Stimulated activated naive B cell treated with anti-CD40 and anti-IgM and Interleukin-4, amounts not matched to agents 10 μg/mL and 1 μg/mL and 100 μg/mL, for 72 hours (primary cell): ENCODE results near the gene XRCC1.
"Not testable (repeated sequence)": the region's sequence is repeated elsewhere in the genome, so short reads cannot be mapped to it uniquely, and the experiment has no call there.

Experiments
- ATAC-seq, 2 donors: fragments of 150-1000 bp; cut with Tn5 transposase; replicated peaks; 2 replicates each; pipeline ENCODE4 v1.10.0; 2021; ENCODE audit warnings: moderate library complexity in 1 of 2
- DNase-seq: peaks from one replicate; pipeline ENCODE4 v3.0.0; 2021
- H3K27ac Mint-ChIP-seq: one replicate; pipeline ENCODE4 v1.8.0; 2022; ENCODE audit warnings: mild to moderate bottlenecking, mixed read lengths
- H3K27me3 Mint-ChIP-seq, 2 donors: one replicate each; pipeline ENCODE4 v1.8.0; 2022; ENCODE audit warnings: mixed read lengths in 2 of 2
- H3K36me3 Mint-ChIP-seq, 2 donors: one replicate each; pipeline ENCODE4 v1.8.0; 2022; ENCODE audit warnings: mixed read lengths in 2 of 2, mild to moderate bottlenecking in 1 of 2
- H3K4me1 Mint-ChIP-seq, 2 donors: one replicate each; pipeline ENCODE4 v1.8.0; 2022; ENCODE audit warnings: mixed read lengths in 2 of 2, mild to moderate bottlenecking in 1 of 2
- H3K4me3 Mint-ChIP-seq, 2 donors: one replicate each; pipeline ENCODE4 v1.8.0; 2022; ENCODE audit warnings: mild to moderate bottlenecking in 2 of 2, mixed read lengths in 2 of 2, moderate library complexity in 1 of 2
- H3K9me3 Mint-ChIP-seq, 2 donors: one replicate each; pipeline ENCODE4 v1.8.0; 2022; ENCODE audit warnings: mixed read lengths in 2 of 2, mild to moderate bottlenecking in 1 of 2

The XRCC1 gene

DNA sequence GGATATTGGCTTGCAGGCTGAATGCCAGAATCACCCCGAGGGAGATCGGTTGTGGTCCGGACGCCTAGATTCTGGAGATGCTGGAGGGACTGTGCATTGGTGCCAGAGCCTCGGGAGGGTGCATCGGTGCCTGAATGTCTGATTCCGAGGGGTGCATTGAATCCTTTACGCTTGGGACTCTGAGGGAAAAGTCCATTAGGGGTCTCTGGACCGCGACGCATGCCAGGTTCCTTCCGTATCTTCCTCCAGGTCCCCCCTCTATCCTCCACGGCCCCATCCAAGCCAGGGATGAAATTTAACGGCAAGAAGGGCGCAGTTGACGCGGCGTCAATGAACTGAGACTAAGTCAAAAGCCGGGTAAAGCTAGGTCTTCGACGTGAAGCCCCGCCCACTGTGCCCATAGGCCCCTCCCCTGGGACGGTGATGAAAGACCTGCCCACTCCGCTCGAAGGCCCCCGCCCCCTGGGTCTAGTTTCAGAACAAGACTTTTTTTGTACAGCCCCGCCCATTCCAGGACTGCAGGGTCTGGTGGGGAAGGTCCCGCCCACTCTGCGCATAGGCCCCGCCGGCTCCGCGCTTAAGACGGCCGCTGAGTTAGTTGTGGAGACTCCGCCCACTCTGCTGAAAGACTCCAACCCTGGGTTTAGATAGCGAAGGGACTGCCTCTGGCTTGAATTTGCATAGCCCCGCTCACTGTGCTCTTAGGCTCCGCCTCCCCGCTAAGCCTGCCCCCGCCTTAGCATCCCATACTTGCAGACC is 41.6 kb downstream of the XRCC1 start:
- peak; percentile 97 for DNase-seq
- peaks cover 12 to 26% of the 10 kb centered on the region in 2 donors for H3K36me3 Mint-ChIP-seq
- ATAC-seq: peak; percentile 77
- H3K4me3 Mint-ChIP-seq: peak overlapping the region; percentile 84 to 90
- H3K27ac Mint-ChIP-seq: peak overlapping the region; percentile 94
- peaks cover 12 to 27% of the 10 kb centered on the region in 2 donors for H3K4me1 Mint-ChIP-seq
- H3K27me3 Mint-ChIP-seq: no peaks in the 10 kb centered on the region
- peaks cover 0 to 3% of the 10 kb centered on the region in 2 donors for H3K9me3 Mint-ChIP-seq

DNA sequence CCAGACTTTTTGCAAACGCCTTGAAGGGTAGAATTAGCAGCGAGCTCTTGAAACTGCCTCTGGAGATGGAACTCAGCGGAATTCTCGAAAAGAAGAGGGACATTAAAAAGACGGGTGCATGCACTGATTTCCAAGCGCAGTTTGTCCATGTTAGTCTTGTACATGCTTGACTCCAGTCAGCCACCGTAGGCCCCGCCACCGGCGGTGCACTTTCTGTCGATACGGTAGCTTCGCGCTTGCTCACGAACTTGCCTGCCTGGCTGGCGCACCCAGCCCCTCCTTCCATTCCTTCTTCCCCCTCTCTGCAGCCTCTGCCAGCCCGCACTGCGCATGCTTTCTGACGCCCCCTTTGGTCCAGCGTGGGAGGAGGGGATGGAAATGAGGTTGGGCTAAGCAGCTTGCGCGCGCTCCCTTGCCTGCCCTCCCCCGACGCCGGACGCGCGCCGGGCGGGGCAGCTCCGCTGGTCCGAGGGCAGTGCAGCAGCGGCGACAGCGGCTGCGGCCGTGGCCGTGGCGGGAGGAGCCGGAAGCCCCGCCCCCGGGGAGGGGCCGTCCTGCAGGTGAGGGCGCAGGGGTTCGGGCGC is 42.3 kb downstream of the XRCC1 start, which contains the start of gene ZNF575:
Gene ZNF575, plus strand, starts transcription at position 227 of the 584 bp plus-strand sequence. CDS start 1,235 bp downstream, outside the sequence.
- ATAC-seq: peak; percentile 73 to 76
- no peaks in the 10 kb centered on the region for H3K27me3 Mint-ChIP-seq
- peak within 1 kb of the TSS; percentile 94 for H3K27ac Mint-ChIP-seq
- H3K4me3 Mint-ChIP-seq: peak within 1 kb of the TSS; percentile 84 to 90
- peak; percentile 95 for DNase-seq
- peaks cover 0 to 1% of the 10 kb centered on the region in 2 donors for H3K9me3 Mint-ChIP-seq
- H3K4me1 Mint-ChIP-seq: peaks cover 12 to 27% of the 10 kb centered on the region in 2 donors
- H3K36me3 Mint-ChIP-seq: peaks cover 7 to 20% of the 10 kb centered on the region in 2 donors

DNA sequence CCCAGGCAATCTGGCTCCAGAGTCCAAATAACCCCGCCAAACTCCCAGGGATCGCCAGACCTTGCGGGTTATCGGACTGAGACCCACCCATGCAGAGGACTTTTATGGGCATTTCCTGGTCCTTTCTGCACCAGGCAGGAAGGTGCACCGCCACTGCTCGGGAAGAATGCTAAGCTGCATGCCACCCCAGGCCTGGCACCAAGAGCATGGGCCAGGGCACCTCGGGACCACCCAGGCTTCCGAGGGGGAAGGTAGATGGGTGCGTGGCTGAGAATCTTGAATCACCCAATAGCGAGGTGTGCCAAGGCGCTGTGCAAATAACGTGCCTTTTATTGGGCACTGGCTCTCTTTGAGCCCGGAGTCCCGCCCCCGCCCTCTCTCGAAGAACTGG is 42.8 kb downstream of the XRCC1 start:
- H3K27ac Mint-ChIP-seq: peak overlapping the region; percentile 94
- DNase-seq (no peak), ATAC-seq (peak; percentile 42 to 43)
- H3K9me3 Mint-ChIP-seq: peaks cover 0 to 1% of the 10 kb centered on the region in 2 donors
- peak overlapping the region; percentile 84 to 90 for H3K4me3 Mint-ChIP-seq
- peaks cover 7 to 18% of the 10 kb centered on the region in 2 donors for H3K36me3 Mint-ChIP-seq
- H3K27me3 Mint-ChIP-seq: no peaks in the 10 kb centered on the region
- H3K4me1 Mint-ChIP-seq: peaks cover 14 to 30% of the 10 kb centered on the region in 2 donors

DNA sequence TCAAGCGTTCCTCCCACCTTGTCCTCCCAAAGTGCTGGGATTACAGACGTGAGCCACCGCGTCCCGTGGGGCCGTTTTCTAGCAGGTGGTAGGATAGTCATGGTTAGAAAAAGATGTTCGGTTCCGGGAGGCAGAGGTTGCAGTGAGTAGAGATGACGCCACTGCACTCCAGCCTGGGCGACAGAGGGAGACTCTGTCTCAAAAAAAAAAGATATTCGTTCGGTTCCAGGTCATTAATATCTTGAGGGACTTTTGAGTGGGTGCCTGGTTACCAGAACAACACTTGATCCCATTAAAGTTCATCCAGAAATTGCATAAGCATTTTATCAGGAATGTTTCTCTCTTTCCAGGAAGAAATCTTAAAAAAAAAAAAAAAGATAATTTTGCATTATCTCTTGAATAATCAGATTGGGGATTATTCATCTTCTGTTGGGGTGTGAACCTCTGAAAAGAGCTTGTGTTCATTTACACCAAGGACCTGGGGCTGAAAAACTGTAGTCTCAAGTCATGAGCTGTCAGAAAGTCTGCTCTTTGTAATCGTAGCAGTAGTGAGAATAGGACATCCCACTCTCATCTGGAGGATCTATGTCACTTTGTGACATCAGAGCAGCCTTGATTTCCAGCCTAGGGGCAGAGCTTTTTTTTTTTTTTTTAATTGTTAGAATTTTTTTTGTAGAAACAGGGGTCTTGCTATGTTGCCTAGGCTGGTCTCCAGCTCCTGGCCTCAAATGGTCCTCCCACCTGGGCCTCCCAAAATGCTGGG is 47.3 kb downstream of the XRCC1 start:
- peaks cover 21 to 46% of the 10 kb centered on the region in 2 donors for H3K4me1 Mint-ChIP-seq
- H3K4me3 Mint-ChIP-seq: peak overlapping the region in 1 of 2 donors; percentile 21
- no peaks in the 10 kb centered on the region for H3K36me3 Mint-ChIP-seq
- DNase-seq: no peak
- H3K9me3 Mint-ChIP-seq: no peaks in the 10 kb centered on the region
- no peak overlapping the region for H3K27ac Mint-ChIP-seq
- ATAC-seq: no peak
- no peaks in the 10 kb centered on the region for H3K27me3 Mint-ChIP-seq

DNA sequence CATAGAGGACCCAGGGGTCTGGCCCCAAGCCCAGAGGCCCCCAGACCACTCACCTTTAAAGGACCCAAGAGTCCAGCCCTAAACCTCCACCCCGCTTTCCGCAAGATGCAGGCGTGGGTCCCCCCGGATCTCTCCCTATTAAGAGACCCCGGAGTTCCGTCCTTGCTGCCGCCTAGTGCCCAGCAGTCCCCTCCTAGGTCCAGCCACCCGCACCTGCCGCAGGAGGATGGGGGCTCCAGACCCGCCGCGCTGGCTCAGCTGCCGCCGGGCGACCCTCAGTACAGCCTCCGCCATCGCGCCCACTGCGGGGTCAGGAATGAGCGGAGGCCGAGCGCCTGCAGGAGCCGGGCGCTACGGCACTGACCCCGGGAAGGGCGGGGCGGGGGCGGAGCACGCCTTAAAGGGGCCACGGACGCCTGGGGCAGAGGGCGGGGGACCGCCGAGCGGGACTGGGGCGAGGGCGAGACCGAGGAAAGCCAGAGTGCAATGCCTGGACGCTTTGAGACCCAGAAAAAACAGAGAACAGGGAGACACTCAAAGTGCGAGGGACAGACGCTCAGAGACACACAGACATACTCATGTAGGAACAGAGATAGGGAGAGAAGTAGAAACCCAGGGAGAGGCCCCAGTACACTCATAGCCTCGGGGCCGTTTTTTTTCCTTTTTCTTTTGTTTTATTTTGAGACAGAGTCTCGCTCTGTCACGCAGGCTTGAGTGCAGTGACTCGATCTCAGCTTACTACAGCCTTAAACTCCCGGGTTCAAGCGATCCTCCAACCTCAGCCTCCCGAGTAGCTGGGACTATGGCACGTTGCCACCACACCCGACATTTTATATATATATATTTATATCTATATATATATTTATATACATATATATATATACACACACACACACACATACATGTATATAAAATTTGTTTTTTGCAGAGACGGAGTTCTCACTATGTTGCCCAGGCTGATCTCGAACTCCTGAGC is 48.2 kb downstream of the XRCC1 start, which contains the start of gene ETHE1:
Gene ETHE1, minus strand, starts transcription at position 318 of the 976 bp plus-strand sequence. Its CDS starts 24 bp downstream, at position 294.
- DNase-seq (peak; percentile 66), ATAC-seq (peak; percentile 71 to 84)
- H3K9me3 Mint-ChIP-seq: no peaks in the 10 kb centered on the region
- peaks cover 17 to 37% of the 10 kb centered on the region in 2 donors for H3K4me1 Mint-ChIP-seq
- H3K27me3 Mint-ChIP-seq: no peaks in the 10 kb centered on the region
- peaks cover 0 to 3% of the 10 kb centered on the region in 2 donors for H3K36me3 Mint-ChIP-seq
- H3K4me3 Mint-ChIP-seq: peak within 1 kb of the TSS; percentile 92 to 96
- H3K27ac Mint-ChIP-seq: peak within 1 kb of the TSS; percentile 91

DNA sequence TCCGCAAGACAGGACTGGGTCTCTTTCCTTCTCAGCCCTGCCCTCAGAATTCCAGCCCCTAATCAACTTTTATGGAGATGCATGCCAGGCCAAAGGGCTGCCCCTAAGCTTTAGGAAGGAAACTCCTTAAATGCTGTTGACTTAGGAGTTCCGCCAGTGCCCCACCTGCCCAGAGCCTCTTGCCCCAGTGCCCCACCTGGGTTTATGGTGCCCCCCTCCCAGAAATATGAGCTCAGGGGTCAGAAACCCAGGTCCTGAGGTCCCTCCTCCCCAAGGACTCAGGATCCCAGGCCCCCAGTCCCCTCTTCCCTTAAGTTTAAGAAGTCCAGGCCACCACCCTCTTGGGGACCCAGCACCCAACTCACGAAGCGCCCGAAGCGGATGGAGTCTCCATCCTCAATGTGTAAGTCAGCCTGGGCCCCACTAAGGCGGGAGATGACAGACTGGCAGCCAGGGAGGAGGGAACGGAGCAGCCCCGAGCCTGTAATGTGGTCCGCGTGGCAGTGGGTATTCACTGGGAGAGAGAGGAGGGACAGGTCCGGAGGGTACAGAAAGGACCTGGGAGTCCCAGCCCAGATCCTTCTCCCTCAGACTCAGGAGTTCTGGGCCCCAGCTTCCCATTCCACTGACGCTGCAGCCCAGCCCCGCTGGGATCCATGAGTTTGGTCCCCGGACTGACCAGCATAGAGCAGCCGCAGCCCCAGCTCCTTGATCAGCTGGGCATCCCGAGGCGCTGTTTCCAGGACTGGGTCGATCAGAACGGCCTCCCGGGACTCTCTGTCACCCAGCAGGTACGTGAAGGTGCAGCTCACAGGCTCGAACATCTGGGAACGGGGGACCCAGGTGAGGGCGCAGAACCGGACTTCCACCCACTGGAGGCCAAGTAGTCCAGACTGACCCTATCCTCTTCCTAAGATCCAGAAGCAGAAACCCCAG is 49.2 kb downstream of the XRCC1 start:
- Mint-ChIP-seq H3K4me3 (peak overlapping the region; percentile 92 to 96), H3K36me3 (peaks cover 3% of the 10 kb centered on the region in 2 donors), H3K27me3 (no peaks in the 10 kb centered on the region), H3K9me3 (no peaks in the 10 kb centered on the region), H3K27ac (peak overlapping the region; percentile 91), H3K4me1 (peaks cover 17 to 36% of the 10 kb centered on the region in 2 donors)
- DNase-seq (no peak), ATAC-seq (peak; percentile 23 to 28)

DNA sequence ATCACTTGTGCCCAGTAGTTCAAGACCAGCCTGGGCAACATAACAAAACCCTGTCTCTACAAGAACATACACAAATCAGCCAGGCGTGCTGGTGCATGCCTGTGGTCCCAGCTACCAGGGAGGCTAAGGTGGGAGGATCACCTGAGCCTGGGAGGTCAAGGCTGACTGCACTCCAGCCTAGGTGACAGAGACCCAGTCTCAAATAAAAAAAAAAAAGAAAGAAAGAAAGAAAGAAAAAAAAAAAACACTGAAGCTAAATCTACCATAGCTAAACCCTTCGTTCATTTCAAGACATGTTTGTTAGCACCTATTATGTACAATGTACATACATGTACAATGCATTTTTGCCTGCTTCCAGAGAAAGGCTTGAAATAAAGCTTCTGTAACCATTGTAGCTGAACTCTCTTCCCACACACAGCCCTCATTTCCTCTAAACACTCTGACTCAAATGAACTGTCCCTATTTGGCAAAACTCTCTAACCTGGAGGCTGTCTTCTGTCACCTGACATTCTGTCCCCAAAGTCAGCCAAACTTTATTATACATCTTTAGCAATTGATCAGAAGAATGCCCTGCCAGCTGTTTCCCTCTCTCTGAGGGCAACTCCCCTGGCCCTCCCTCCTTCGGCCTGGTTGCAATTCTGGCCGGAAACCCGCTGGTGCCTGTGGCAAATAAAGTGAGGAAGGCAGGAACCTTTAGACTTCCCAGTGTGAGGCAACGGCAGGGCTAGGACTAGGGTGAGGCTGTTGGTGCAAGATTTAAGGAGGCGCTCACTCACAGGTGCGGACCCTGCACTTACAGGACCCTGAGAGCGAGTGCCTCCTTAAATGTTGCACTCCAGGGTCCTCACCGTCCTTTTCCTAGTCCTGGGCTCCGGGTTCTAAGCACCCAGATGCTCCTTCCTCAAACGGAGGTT is 50.1 kb downstream of the XRCC1 start:
- H3K4me3 Mint-ChIP-seq: peak overlapping the region; percentile 92 to 96
- no peaks in the 10 kb centered on the region for H3K9me3 Mint-ChIP-seq
- H3K36me3 Mint-ChIP-seq: peaks cover 3% of the 10 kb centered on the region in 2 donors
- DNase-seq (peak; percentile 35), ATAC-seq (peak; percentile 75 to 82)
- H3K4me1 Mint-ChIP-seq: peaks cover 17 to 36% of the 10 kb centered on the region in 2 donors
- peak overlapping the region; percentile 83 for H3K27ac Mint-ChIP-seq
- H3K27me3 Mint-ChIP-seq: no peaks in the 10 kb centered on the region

DNA sequence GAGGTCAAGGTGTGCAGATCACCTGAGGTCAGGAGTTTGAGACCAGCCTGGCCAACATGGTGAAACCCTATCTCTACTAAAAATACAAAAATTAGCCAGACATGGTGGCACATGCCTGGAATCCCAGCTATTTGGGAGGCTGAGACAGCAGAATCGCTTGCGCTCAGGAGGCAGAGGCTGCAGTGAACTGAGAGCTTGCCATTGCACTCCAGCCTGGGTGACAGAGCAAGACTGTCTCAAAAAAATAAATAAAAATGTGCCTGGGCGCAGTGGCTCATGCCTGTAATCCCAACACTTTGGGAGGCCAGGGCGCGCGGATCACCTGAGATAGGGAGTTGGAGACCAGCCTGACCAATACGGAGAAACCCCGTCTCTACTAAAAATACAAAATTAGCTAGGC is 51.6 kb downstream of the XRCC1 start:
- H3K4me1 Mint-ChIP-seq: peaks cover 22 to 43% of the 10 kb centered on the region in 2 donors
- not testable (repeated sequence) for ATAC-seq, DNase-seq

DNA sequence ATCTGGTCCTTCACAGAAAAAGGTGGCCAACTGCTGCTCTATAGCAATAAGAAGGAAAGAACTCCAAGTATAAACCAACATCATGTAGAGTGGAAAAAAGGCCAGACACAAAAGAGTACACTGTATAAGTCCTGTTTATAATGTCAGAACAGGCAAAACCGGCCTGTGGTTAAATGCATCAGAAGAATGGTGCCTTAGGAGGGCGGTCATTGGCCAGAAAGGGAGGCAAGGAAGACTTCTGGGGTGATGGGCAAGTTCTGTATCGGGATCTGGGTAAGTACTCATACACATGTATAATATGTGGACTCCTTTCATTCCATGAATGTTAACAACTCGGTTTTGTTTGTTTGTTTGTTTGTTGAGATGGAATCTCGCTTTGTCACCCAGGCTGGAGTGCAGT is 52.4 kb downstream of the XRCC1 start:
- ATAC-seq: no peak
- H3K9me3 Mint-ChIP-seq: no peaks in the 10 kb centered on the region
- peaks cover 3 to 8% of the 10 kb centered on the region in 2 donors for H3K36me3 Mint-ChIP-seq
- no peaks in the 10 kb centered on the region for H3K27me3 Mint-ChIP-seq
- H3K4me3 Mint-ChIP-seq: no peak overlapping the region
- peaks cover 24 to 49% of the 10 kb centered on the region in 2 donors for H3K4me1 Mint-ChIP-seq
- no peak for DNase-seq
- H3K27ac Mint-ChIP-seq: no peak overlapping the region

More for the DNA sequence above, 51.6 kb downstream of the XRCC1 start:
- not testable (repeated sequence) for H3K9me3 Mint-ChIP-seq, H3K36me3 Mint-ChIP-seq, H3K27ac Mint-ChIP-seq, H3K4me3 Mint-ChIP-seq, H3K27me3 Mint-ChIP-seq

DNA sequence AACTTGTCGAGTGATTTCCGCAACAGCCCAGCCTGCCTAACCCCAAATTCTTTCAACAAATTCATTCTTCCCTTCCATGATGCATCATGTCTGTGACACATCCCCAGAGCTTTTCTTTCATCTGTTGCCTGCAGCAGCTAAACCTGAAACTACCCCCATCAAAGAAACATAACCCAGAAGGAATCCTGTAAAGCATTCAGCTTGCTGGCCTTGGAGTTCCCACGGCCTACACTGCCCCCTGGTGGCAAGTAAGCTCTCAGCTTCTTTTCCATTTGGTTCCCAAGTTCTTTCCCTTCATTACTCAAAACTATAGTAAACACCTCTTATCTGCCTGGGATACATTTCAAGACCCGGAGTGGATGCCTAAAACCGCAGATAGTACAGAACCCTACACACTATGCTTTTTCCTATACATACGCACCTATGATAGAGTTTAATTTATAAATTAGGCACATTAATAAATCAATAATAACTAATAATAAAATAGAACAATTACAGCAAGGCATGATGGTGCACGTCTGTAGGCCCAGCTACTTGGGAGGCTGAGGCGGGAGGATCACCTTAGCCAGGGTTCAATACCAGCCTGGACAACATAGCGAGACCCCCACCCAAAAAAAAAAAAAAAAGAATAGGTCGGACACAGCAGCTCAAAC is 55.8 kb downstream of the XRCC1 start:
- DNase-seq (peak; percentile 50), ATAC-seq (peak; percentile 68 to 72)
- Mint-ChIP-seq H3K27ac (no peak overlapping the region), H3K4me3 (peak overlapping the region in 1 of 2 donors; percentile 14), H3K36me3 (peaks cover 3 to 8% of the 10 kb centered on the region in 2 donors), H3K9me3 (no peaks in the 10 kb centered on the region), H3K4me1 (peaks cover 7 to 18% of the 10 kb centered on the region in 2 donors), H3K27me3 (no peaks in the 10 kb centered on the region)

DNA sequence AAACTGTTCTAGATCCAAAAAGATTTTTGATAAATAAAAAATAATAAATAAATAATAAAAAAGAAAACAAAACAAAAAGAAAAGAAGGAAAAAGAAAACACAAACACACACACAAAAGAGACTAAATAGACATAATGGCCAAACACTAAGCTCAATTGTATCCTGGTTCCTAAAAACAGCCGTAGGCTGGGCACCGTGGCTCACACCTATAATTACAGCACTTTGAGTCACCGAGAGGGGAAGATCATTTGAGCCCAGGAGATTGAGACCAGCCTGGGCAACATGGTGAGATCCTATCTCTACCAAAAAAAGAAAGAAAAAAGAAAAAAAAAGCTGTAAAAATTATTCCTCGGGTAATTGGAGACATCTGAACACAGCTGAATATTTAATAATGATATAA is 57.3 kb downstream of the XRCC1 start:
- Mint-ChIP-seq H3K4me1 (peaks cover 6 to 14% of the 10 kb centered on the region in 2 donors), H3K4me3 (no peak overlapping the region), H3K36me3 (peaks cover 8 to 17% of the 10 kb centered on the region in 2 donors), H3K27me3 (no peaks in the 10 kb centered on the region), H3K9me3 (no peaks in the 10 kb centered on the region), H3K27ac (no peak overlapping the region)
- DNase-seq (no peak), ATAC-seq (no peak)
